HL-60 (cell line): Measurements from ENCODE around the gene CCDC192.

Source experiments
- CTCF ChIP-seq: IDR thresholded peaks from one replicate; pipeline ENCODE4 v1.5.1; 2011; ENCODE audit warnings: low read length, control low read depth, inconsistent platforms; ENCODE audit not compliant: insufficient read depth
- POLR2AphosphoS5 ChIP-seq: IDR thresholded peaks from 2 replicates; pipeline ENCODE4 v1.6.1; 2012; ENCODE audit warnings: low read depth

- no peak for TF ChIP-seq CTCF
- no peak for TF ChIP-seq POLR2AphosphoS5
Observed at GRCh38 chr5:127694518-127695171, 8.5 kb upstream of the CCDC192 start.
